HL-60 (cell line): Measurements from ENCODE around the gene GSK3B.

Source experiments
- DNase-seq, 2 experiments: peaks; one replicate each; pipeline ENCODE4 v3.0.0-alpha.2; 2010 to 2020; ENCODE audit warnings: low read depth in 1 of 2, low spot score in 1 of 2
- H3K27ac ChIP-seq: fragments of 250-450 bp; sonication (Bioruptor Pico); replicated peaks from 2 replicates; pipeline ENCODE4 v1.5.1; 2020; ENCODE audit warnings: mild to moderate bottlenecking, moderate library complexity
- H3K27me3 ChIP-seq: fragments of 250-450 bp; sonication (Bioruptor Pico); 2 replicates; pipeline ENCODE4 v1.5.1; 2021; ENCODE audit warnings: mild to moderate bottlenecking, moderate library complexity; ENCODE audit not compliant: insufficient read depth, poor library complexity, severe bottlenecking
- H3K4me3 ChIP-seq: replicated peaks from 2 replicates; pipeline ENCODE4 v1.5.1; 2011; ENCODE audit warnings: mild to moderate bottlenecking, control low read depth, low read length; ENCODE audit not compliant: insufficient read depth
- GABPA ChIP-seq: IDR thresholded peaks from 2 replicates; pipeline ENCODE4 v1.6.1; 2012; ENCODE audit warnings: low read depth
- POLR2AphosphoS5 ChIP-seq: IDR thresholded peaks from 2 replicates; pipeline ENCODE4 v1.6.1; 2012; ENCODE audit warnings: low read depth
- SPI1 ChIP-seq: IDR thresholded peaks from 2 replicates; pipeline ENCODE4 v1.6.1; 2012; ENCODE audit warnings: low read depth, mild to moderate bottlenecking, borderline replicate concordance
- TF ChIP-seq, protein P1 (sequence below): IDR thresholded peaks from one replicate; pipeline ENCODE4 v1.5.1; 2011; ENCODE audit warnings: low read length, control low read depth, inconsistent platforms; ENCODE audit not compliant: insufficient read depth
- TF ChIP-seq, protein P2 (sequence below): IDR thresholded peaks from 2 replicates; pipeline ENCODE4 v1.6.1; 2012; ENCODE audit warnings: low read depth; ENCODE audit not compliant: insufficient replicate concordance

Gene GSK3B

DNA sequence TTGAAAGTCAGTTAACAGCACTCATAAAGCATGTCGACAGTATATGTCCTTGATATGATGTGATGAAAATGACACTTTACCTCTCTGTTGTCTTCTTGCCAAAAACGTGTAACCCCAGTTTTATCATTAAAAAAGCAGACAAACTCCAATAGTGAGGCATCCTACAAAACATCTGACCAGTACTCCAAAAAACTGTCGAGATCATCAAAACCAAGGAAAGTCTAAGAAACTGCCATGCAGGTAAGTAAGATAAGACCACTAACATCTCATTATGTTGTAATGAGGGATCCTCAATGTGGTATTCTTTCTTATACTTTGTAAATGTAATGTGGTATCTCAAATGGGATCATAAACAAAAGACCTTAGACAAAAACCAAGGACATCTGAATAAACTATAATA lies 160.0 kb downstream of the GSK3B start:
- no peak overlapping the region for H3K4me3 ChIP-seq
- DNase-seq, result no peak
- TF ChIP-seq, protein P1, sequence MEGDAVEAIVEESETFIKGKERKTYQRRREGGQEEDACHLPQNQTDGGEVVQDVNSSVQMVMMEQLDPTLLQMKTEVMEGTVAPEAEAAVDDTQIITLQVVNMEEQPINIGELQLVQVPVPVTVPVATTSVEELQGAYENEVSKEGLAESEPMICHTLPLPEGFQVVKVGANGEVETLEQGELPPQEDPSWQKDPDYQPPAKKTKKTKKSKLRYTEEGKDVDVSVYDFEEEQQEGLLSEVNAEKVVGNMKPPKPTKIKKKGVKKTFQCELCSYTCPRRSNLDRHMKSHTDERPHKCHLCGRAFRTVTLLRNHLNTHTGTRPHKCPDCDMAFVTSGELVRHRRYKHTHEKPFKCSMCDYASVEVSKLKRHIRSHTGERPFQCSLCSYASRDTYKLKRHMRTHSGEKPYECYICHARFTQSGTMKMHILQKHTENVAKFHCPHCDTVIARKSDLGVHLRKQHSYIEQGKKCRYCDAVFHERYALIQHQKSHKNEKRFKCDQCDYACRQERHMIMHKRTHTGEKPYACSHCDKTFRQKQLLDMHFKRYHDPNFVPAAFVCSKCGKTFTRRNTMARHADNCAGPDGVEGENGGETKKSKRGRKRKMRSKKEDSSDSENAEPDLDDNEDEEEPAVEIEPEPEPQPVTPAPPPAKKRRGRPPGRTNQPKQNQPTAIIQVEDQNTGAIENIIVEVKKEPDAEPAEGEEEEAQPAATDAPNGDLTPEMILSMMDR, result no peak
- TF ChIP-seq, protein P2, sequence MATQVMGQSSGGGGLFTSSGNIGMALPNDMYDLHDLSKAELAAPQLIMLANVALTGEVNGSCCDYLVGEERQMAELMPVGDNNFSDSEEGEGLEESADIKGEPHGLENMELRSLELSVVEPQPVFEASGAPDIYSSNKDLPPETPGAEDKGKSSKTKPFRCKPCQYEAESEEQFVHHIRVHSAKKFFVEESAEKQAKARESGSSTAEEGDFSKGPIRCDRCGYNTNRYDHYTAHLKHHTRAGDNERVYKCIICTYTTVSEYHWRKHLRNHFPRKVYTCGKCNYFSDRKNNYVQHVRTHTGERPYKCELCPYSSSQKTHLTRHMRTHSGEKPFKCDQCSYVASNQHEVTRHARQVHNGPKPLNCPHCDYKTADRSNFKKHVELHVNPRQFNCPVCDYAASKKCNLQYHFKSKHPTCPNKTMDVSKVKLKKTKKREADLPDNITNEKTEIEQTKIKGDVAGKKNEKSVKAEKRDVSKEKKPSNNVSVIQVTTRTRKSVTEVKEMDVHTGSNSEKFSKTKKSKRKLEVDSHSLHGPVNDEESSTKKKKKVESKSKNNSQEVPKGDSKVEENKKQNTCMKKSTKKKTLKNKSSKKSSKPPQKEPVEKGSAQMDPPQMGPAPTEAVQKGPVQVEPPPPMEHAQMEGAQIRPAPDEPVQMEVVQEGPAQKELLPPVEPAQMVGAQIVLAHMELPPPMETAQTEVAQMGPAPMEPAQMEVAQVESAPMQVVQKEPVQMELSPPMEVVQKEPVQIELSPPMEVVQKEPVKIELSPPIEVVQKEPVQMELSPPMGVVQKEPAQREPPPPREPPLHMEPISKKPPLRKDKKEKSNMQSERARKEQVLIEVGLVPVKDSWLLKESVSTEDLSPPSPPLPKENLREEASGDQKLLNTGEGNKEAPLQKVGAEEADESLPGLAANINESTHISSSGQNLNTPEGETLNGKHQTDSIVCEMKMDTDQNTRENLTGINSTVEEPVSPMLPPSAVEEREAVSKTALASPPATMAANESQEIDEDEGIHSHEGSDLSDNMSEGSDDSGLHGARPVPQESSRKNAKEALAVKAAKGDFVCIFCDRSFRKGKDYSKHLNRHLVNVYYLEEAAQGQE, result no peak
- TF ChIP-seq GABPA, result no peak
- no peak for TF ChIP-seq POLR2AphosphoS5
- no peak for TF ChIP-seq SPI1
- H3K27ac ChIP-seq, result no peak overlapping the region
- no peaks in the 10 kb centered on the region for H3K27me3 ChIP-seq

DNA sequence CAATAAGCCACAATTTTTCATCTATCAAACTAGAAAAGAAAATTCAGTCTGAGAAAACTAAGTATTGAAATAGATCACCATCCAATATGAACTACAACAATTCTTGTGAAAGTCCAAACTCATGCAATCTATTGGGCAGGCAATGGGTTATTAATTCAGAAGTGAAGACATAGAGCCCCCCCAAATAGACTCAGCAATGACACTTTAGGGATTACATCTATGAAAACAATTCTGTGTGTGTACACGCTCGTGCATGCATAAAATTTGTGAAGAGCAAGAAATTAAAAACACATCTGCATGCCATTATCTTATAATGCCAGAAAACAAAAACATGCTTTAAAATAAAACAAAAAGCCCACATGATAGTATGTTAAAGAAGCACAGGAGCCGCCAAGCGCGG lies 161.0 kb downstream of the GSK3B start:
- no peaks in the 10 kb centered on the region for H3K27me3 ChIP-seq
- TF ChIP-seq, protein P2, result no peak
- TF ChIP-seq GABPA, result no peak
- TF ChIP-seq SPI1, result no peak
- no peak for TF ChIP-seq POLR2AphosphoS5
- TF ChIP-seq, protein P1, result no peak
- no peak overlapping the region for H3K27ac ChIP-seq
- no peak for DNase-seq
- H3K4me3 ChIP-seq, result no peak overlapping the region

DNA sequence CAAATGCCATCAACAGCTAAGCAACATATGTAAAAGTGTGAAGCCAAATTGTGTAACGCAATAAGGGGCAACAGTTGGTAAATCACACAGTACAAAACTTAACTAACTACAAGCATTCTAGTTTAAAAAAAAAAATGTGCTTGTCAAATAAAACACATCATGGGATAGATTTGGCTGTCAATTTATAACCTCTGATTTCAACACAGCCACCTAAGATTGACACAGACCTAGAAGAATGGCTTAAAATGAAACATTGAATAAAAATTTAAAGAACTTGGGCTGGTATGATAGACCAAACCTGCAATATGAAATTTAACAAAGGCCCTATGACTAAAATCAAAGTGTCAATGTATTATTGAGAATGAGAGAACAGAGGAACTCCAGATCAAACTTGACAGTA lies 164.0 kb downstream of the GSK3B start:
- DNase-seq, result no peak
- no peak overlapping the region for H3K4me3 ChIP-seq
- no peak overlapping the region for H3K27ac ChIP-seq
- H3K27me3 ChIP-seq, result no peaks in the 10 kb centered on the region
- TF ChIP-seq, protein P2, result no peak
- TF ChIP-seq GABPA, result no peak
- TF ChIP-seq SPI1, result no peak

DNA sequence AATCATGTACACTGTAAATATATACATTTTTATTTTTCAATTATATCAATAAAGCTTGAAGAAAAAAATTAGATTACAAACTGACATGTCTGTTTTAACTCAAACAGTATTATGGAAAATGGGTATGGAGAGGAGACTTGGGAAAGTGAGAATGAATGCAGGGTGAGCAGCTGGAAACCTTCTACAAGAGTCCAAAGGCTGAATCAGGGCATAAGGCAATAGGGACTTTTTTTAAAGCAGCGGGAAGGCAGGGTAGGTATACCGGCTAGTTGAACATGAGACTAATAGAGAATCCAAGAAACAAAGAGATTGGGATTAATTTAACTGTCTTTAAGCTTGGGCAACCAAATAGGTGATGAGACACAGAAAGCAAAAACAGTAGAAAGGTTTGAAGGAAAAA lies 167.1 kb downstream of the GSK3B start:
- TF ChIP-seq, protein P1, result no peak
- TF ChIP-seq, protein P2, result no peak
- TF ChIP-seq SPI1, result no peak
- TF ChIP-seq POLR2AphosphoS5, result no peak
- TF ChIP-seq GABPA, result no peak
- no peak for DNase-seq
- H3K27ac ChIP-seq, result no peak overlapping the region
- H3K4me3 ChIP-seq, result no peak overlapping the region
- no peaks in the 10 kb centered on the region for H3K27me3 ChIP-seq
